Endometrial microvascular endothelial cells (primary cell): ENCODE results near the gene GNG4. TPM values are rescaled to one million over a fixed set of nuclear protein-coding genes. Genes with fewer than 3 reads are reported as not detected.
"Not testable (repeated sequence)": the region's sequence is repeated elsewhere in the genome, so short reads cannot be mapped to it uniquely, and the experiment has no call there.

ENCODE experiments used
- in situ Hi-C: cut with HindIII; loops from 2 replicates; pipeline ENCODE4 v1.10.0; 2017; ENCODE audit warnings: low sequenced_read_pairs, low pct_unique_long_range_greater_than_20kb; ENCODE audit errors: inconsistent ontology term
- total RNA-seq: library from RNA; depleted of rRNA; stranded (reverse); fragments of >200 nt; gene quantifications from one replicate; pipeline ENCODE4 v1.2.3, GENCODE V29; 2015; ENCODE audit errors: inconsistent ontology term

Gene GNG4
- total RNA-seq, 1 donor from 2014 or later, result not detected

DNA sequence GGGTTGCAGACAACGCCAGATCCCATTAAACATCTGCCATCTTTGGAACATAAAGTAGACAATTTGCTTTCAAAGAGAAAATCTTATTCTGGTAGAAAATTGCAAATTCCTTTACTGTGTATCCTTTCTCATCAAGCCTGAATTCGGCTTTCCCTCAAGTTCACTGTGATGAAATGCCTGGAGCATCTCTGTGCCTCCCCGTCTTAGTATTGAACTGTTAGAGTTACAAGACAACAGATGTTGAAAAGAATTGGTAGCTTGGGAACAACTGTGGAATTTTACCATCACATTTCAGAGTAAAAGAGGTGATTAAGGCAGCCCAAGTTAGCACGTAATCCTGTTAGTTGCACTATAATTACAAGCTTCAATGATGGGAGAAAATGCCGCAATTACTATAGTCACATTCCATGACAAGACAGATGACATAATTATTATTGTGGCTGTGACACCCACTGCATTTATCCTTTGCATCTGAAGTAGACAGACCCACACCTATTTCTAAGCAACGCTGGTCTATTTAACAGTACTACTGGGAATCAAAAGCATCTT, 90.9 kb downstream of the GNG4 start:
- in situ Hi-C loops, result no loop called here

DNA sequence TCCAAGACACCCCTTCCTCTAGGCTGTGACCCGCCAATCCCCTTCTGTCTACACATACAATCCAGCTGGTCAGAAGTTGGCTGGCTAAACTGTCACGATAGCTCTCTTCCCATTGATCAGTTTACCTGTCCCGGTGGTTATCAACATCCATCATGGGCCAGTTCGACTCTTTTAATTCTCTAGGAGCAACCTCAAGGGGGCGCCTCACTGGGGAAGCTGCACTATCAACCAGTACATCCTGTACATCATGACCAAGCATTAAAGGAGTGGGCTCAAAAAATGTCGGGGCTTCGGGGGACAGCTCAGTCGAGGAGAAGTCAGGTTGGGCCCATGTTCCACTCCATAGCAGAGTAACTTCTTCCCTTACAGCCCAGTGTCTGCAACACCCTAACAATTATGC, 92.1 kb downstream of the GNG4 start:
- in situ Hi-C loops, result no loop called here

DNA sequence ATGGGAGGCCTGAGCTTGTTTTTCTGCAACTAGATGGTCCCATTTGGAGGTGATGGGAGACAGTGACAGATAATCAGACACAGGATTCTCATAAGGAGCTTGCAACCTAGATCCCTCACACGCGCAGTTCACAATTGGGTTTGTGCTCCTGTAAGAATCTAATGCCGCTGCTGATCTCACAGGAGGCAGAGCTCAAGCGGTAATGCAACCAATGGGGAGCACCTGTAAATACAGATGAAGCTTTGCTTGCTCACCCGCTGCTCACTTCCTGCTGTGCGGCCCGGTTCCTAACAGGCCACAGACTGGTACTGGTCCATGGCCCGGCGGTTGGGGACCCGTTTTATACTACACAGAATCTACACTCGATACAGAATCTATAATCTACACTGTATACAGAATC, 92.8 kb downstream of the GNG4 start:
- in situ Hi-C loops, result no loop called here

DNA sequence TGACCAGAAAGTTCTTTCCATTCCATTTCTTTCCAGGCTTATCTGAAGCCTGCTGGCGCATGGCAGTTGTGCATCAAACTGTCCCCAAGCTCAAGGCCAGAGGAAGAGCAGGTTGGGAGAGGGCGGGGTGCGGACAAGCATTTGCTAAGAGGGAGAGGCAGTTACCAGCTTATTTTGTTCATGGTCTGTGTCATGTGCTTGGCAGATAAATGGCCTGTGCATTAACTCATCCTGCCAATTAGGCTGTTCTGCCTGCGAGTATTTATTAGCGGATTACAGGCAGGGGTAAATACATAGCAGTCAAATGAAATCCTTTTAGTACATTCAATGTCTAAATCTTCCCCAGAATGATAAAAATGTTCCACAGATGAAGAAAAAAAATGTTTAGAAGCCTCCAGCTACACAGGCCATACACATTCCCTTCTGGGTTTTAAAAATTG, 96.5 kb downstream of the GNG4 start:
- in situ Hi-C loops, result no loop called here

DNA sequence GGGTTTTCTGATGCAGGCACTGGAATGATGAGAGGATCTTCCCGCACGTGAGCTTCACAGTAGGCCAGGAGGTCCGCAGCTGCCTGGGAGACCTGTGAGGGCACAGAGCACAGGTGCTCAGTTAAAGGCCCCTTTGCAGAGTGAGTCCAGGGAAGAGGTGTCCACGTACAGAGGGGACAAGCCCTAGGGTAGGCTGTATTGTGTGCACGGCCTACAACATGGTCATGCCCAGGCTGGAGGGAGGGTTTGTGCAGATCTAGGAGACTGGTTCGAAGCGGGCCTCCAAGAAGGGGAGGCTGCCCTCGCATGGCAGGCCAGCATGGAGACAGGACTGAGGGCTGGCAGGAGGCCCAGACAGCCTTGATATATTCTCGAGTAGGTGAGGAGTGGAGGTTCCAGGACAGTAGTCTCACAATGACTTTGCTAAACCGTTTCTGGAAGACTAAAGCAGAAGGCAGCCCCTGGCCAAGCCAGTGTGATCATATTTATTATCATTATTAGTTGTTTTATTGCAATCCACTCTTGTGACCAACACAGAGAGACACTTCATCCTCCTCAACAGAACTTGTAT, 97.4 kb downstream of the GNG4 start:
- in situ Hi-C loops, result no loop called here

DNA sequence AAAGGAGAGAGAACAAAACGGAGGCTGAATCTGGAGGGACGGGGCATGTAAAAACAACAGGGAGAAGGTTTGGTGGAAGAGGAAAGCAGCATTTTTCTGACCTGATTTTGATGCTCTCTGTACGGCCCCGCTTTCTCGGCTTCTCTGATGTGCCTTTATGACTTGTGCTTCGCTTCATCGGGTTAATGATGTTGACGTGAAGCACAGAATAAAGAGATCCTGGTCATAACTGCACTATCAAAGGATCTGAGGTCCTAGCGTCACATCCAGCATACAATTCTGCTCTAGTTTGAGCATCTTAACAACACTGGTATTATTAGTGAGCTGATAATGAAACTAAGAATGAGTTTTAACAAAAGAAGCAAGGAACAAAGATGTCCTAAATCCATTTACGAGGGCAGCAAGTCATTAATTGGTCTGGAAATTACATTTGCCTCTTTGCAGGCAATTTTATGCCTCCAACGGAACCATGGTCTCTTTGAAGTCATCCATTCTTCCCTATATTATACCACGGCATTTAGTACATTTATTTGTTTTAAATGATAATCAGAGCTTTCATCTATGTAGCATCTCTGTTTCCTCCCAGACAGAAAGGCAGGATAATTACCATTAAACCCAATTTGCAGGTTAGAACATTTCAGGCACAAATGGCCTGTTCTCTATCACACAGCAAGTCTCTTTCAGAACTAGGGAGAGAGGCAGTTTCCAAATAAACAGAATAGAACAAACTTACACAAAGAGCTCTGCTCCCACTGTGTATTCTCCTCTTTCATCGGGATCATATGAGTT, 100.0 kb downstream of the GNG4 start:
- in situ Hi-C loops, result no loop called here

DNA sequence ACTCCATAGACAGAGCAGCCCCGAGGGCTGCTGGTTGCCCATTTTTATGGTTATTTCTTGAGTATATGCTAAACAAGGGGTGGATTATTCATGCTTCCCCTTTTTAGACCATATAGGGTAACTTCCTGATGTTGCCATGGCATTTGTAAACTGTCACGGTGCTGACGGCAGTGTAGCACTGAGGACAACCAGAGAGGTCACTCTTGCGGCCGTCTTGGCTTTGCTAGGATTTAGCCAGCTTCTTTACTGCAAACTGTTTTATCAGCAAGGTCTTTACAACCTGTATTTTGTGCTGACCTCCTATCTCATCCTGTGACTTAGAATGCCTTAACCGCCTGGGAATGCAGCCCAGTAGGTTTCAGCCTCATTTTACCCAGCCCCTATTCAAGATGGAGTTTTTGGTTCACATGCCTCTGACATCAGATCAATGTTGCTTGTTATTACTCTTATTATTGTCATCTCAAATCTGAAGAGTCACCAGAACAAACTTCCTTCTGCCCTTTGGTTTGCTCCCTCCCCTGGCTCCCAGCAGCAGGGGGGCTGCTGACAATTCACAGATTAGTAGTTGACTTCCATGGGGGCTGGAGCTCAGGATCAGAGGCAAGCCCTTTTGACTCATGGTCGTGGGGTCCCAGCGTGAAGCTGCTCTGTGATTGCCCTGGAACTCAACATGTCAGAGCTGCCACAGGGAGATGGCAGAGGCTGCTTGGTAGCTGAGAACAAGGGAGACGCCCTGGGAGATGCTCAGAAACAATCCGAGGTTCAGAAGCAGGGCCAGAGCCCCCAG, 103.0 kb downstream of the GNG4 start:
- in situ Hi-C loops, result not testable (repeated sequence)

DNA sequence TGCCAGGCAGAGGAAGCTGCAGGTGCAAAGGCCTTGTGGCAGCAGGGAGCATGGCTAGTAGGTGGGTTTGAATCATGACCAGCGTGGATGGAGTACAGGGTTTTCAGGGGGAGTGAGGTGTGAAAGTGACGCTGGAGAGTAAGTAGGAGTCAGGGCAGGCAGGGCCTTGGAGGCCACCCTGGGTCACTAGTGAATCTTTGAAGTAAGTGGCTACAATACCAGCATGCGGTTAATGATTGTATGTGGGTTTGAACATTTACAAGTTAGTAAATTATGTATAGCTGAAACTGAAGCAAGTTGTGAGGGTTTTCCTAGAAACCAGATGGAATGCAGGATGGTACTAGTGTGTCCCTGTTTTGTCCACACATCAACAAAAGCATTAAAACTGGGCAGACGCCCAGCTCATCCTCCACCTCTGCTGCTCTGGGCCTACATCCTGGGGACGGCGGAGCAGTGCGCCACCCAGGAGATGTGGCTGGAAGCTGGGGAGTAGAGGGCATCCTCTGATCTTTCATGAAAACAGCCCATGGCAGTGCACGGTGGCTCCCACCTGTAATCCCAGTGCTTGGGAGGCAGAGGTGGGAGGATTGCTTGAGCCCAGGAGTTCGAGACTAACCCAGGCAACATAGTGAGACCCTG, 104.2 kb downstream of the GNG4 start:
- in situ Hi-C loops, result no loop called here

DNA sequence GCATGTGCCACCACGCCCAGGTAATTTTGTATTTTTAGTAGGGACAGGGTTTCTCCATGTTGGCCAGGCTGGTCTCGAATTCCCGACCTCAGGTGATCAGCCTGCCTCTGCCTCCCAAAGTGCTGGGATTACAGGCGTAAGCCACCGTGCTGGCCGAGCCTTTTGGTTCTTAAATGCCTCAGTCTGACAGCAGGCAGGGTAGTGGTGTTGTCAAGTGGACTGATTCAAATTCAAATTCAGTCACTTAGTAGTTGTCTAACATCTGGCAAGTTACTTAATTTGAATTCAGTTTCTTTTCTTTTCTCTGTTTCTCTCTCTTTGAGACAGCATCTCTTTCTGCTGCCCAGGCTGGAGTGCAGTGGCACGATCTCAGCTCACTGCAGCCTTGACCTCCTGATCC, 106.7 kb downstream of the GNG4 start:
- in situ Hi-C loops, result not testable (repeated sequence)

DNA sequence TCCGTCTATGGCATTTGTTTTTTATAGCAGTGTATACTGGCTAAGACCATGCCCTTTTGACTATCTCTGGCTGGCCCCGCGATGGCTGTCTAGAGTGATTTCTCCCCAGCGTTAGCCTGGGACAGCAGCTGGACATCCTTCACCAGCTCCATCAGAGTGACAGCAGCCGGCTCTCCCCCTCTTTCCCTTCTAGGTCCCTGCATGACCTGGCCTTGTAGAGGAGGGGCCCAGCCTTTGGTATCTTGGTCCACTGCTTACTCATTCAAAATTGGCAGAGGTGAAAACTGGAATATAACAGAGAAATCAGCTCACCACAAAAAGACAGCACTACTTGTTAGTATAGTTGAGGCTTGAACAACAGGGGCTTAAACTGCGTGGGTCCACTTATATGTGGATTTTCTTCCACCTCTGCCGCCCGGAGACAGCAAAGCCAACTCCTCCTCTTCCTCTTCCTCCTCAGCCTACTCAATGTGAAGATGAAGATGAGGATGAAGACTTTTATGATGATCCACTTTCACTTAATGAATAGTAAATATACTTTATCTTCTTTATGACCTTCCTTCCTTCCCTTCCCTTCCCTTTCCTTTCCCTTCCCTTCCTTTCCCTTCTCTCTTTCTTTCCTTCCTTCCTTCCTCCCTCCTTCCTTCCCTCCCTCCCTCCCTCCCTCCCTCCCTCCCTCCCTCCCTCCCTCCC, 116.0 kb downstream of the GNG4 start:
- in situ Hi-C loops, result no loop called here

DNA sequence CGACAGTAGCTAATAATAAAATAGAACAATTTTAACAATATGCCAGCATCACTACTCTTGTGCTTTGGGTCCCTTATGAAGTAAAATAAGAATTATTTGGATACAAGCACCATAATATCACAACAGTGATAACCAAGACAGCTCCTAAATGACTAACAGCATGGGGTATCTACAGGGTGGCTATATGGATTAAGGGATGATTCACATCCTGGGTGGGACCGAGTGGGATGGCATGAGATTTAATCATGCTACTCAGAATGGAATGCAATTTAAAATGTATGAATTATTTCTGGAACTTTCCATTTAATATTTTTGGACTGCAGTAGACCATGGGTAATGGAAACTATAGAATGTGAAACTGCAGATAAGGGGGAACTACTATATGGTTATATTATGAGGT, 117.2 kb downstream of the GNG4 start:
- in situ Hi-C loops, result no loop called here

DNA sequence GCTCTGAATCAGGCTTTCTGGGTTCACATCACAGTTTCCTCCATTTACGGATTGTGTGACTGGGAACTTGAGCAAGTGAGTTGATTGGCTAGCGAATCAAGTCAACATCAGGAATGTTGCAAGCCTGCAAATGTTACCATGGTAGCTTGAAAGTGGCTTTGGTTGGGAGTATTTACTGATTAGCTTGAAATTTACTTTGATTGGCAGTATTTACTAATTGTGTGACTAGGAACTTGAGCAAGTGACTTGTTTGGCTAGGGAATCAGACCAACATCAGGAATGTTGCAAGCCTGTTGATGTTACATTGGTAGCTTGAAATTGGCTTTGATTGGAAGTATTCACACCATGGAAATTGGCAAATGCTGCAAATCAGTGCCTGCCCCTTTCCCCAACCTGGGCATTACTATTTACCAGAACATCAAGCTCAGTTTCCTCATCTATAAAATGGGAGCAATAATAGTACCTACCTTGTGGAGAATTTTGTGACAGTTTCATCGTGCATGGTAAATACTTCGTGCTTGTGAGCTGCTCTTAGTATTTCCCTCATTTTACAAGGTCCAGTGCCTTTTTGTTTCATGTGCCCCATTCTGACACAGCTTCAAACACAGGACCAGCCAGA, 122.3 kb downstream of the GNG4 start:
- in situ Hi-C loops, result no loop called here

DNA sequence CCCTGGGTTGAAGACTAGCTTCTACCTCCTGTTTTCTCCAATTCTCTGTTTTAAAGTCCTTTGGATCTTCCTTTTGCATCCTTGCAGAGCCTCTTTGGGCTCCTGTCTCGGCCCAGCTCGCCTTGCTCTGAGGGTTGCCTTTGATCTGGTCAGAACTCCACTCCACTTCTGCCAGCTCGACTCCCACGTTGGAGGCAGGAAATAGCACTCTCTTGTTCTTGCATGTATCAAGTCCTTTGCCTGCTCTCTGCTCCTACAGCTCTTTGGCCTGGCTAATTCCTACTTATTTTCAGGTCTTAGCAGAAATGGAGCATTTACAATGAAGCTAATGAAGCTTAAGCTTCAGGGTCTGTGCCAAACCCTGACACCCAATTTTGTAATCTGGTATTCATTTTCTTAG, 124.3 kb downstream of the GNG4 start:
- in situ Hi-C loops, result no loop called here

DNA sequence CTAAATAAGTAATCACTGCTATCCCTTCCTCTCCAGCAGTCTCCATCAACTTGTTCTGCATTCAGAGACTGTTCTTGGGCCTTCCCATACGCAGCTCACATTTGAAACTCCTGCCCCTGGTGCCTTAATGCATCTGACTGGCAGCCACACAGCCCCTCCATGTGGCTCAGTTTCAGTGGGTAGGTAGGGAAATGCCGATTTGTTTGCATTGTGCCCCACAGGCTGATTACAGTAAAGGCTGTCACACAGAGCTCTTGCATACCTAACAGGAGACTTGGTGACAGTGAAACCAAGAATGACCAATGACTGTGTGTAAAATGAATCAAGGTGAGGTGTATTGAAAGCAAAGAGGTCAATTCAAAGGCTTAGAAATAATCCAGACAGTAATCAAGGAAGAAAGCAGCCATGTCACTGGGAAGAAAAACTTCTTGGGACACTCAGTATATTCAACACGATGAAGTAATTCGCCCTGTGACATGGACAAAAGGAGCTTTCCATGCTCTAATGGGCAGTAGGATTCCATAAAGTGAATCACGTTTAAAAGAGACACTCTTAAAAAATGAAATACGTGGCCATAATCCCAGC, 132.6 kb downstream of the GNG4 start:
- in situ Hi-C loops, result no loop called here

DNA sequence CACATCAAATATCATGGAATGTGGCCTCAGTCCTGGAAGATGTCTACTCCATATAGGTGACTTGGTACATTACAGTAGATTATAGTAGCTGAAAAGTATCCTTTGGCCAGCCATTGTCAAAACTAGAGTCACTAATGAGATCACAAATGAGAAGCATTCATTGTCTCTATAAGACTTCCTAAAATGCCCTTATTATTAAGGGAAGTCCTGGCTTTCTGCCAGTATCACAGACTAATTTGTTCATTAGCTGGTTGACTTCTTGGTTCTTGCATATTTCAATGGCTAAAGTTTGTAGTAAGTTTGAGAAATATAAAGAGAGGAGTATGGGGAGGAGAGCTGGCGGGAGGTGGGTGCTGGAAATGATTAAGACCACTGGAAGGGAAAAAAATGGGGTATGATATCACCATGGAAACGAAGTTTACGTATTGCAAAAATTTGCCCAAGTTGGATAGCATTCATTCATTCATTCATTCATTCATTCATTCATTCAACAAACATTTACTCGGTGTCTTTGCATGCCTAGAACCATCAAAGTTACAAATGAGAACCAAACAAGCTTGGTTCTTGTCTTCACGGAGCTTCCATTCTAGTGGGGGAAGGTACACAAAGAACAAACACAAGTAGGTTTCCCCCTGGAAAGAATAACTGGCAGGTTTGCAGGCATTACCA, 133.6 kb downstream of the GNG4 start:
- in situ Hi-C loops, result no loop called here

DNA sequence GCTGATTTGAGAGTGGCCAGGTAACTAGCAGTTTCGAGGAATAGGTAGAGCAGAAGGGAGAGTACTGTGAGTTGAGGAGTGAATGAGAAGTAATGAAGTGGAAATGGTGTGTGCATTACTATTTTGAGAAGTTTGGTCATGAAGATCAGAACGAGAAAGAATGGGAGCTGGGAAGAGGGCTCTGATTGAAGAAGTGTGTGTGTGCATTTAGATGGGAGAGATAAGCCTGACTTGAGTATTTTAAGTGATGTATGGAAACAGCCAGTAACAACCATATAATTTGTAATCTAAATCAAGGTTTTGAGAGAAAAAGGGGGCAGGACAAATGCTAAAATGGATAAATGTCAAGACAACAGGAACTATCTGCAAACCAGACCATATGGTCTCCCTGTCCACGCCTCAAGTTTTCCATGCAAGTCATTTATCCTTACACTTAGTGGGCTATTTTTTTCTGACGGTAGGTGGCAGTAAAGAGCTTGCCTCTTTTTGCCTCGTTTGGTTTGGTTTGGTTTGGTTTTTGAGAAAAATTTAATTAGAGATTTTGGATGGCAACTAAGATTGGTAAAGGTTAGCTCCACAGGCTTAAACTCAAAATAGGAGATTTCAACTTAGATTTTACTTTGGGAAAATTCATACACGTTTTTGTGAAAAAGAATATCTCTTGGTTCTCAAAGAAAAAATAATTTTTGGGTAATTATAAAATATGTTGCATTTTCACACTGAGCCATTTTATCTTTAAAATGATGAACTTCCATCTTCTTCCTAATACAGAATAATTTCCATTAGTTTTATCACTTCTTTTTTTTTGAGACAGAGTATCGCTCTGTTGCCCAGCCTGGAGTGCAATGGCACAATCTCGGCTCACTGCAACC, 135.9 kb downstream of the GNG4 start:
- in situ Hi-C loops, result no loop called here
